Glomerular visceral epithelial cell (primary cell): Measurements from ENCODE around the gene TGFB2.
"Not testable (repeated sequence)": the region's sequence is repeated elsewhere in the genome, so short reads cannot be mapped to it uniquely, and the experiment has no call there.

Source experiments
- DNase-seq: peaks from one replicate; pipeline ENCODE4 v3.0.0-alpha.2; 2016; ENCODE audit errors: extremely low spot score

TGFB2 gene

GRCh38 chr1:218344814-218345672, at the start of gene TGFB2:
TGFB2 (plus strand) TSS chr1:218345336; CDS start chr1:218346702, 1,366 bp downstream.
- peak; percentile 90 for DNase-seq

- DNase-seq = no peak
These were observed 49.0 kb upstream of the TGFB2 start for GRCh38 chr1:218296162-218296561.

GRCh38 chr1:218297461-218297860, 47.7 kb upstream of the TGFB2 start:
- no peak for DNase-seq

GRCh38 chr1:218297867-218298266, 47.3 kb upstream of the TGFB2 start:
- DNase-seq = no peak

- DNase-seq = no peak
These were observed 46.7 kb upstream of the TGFB2 start for GRCh38 chr1:218298398-218298797.

- DNase-seq = peak; percentile 37
These were observed 45.7 kb upstream of the TGFB2 start for GRCh38 chr1:218299416-218299815.

GRCh38 chr1:218301217-218301616, 43.9 kb upstream of the TGFB2 start:
- DNase-seq = no peak

GRCh38 chr1:218302155-218302554, 43.0 kb upstream of the TGFB2 start:
- DNase-seq = no peak

GRCh38 chr1:218303176-218303879, 41.8 kb upstream of the TGFB2 start:
- no peak for DNase-seq

- DNase-seq = peak; percentile 74
These were observed 40.7 kb upstream of the TGFB2 start for GRCh38 chr1:218304281-218305039.

- no peak for DNase-seq
These were observed 39.6 kb upstream of the TGFB2 start for GRCh38 chr1:218305472-218306064.

GRCh38 chr1:218312509-218312908, 32.6 kb upstream of the TGFB2 start:
- DNase-seq = no peak

GRCh38 chr1:218314316-218314715, 30.8 kb upstream of the TGFB2 start:
- no peak for DNase-seq

GRCh38 chr1:218315638-218316037, 29.5 kb upstream of the TGFB2 start:
- DNase-seq = no peak

GRCh38 chr1:218317061-218317460, 28.1 kb upstream of the TGFB2 start:
- no peak for DNase-seq

- DNase-seq = not testable (repeated sequence)
These were observed 25.0 kb upstream of the TGFB2 start for GRCh38 chr1:218320182-218320581.

- DNase-seq = no peak
These were observed 22.4 kb upstream of the TGFB2 start for GRCh38 chr1:218322762-218323161.

GRCh38 chr1:218323568-218324225, 21.4 kb upstream of the TGFB2 start:
- no peak for DNase-seq

GRCh38 chr1:218324226-218324580, 20.9 kb upstream of the TGFB2 start:
- no peak for DNase-seq

- DNase-seq = no peak
These were observed 16.4 kb upstream of the TGFB2 start for GRCh38 chr1:218328769-218329168.

GRCh38 chr1:218330043-218330623, 15.0 kb upstream of the TGFB2 start:
- DNase-seq = peak; percentile 51
